Muscle layer of duodenum (tissue), 2 donors: ENCODE results near the gene NRIP1.

Experiments
- H3K27ac ChIP-seq: one replicate; pipeline ENCODE4 v1.7.0; 2013; ENCODE audit warnings: mild to moderate bottlenecking, low read length
- H3K27me3 ChIP-seq: one replicate; pipeline ENCODE4 v1.7.0; 2013; ENCODE audit warnings: low read depth, mild to moderate bottlenecking, control low read depth, low read length
- H3K36me3 ChIP-seq, 2 donors: one replicate each; pipeline ENCODE4 v1.7.0; 2013; ENCODE audit warnings: low read length in 2 of 2, control low read depth in 1 of 2, mild to moderate bottlenecking in 1 of 2; ENCODE audit not compliant: insufficient read depth in 2 of 2, control insufficient read depth in 1 of 2
- H3K4me1 ChIP-seq, 2 donors: one replicate each; pipeline ENCODE4 v1.7.0; 2013; ENCODE audit warnings: low read length in 2 of 2, mild to moderate bottlenecking in 2 of 2, control low read depth in 1 of 2, moderate library complexity in 1 of 2; ENCODE audit not compliant: insufficient read depth in 2 of 2, control insufficient read depth in 1 of 2
- H3K4me3 ChIP-seq, 2 donors: one replicate each; pipeline ENCODE4 v1.7.0; 2013; ENCODE audit warnings: low read length in 2 of 2, low read depth in 1 of 2, mild to moderate bottlenecking in 1 of 2
- H3K9me3 ChIP-seq, 2 donors: one replicate each; pipeline ENCODE4 v1.7.0; 2013; ENCODE audit warnings: low read length in 2 of 2, control low read depth in 1 of 2, mild to moderate bottlenecking in 1 of 2; ENCODE audit not compliant: control insufficient read depth in 1 of 2
- donor health status: healthy.

NRIP1 gene

DNA sequence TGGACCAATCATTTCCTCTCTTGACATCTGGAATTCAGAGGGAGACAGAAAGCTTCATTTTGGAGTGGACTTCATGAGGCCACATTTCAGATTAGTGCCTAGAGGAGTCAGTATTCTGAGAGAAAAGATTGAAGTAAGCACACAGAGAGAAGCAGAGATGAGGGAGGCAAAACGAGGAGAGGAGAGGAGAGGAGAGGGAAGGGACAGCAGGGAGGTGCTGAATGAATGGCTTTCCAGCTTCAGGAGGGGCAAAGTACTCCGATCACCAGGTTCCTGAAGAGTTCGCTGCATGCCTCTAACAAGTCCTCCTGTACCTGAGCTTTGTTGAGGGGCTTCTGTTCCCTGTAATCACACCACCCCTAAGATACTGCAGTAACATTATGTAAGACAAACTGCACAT lies 76.0 kb downstream of the NRIP1 start:
- Histone ChIP-seq H3K4me1 (peaks cover 3 to 23% of the 10 kb centered on the region in 2 donors), H3K27ac (no peak overlapping the region), H3K27me3 (no peaks in the 10 kb centered on the region), H3K9me3 (no peaks in the 10 kb centered on the region), H3K4me3 (no peak overlapping the region), H3K36me3 (peaks cover 5 to 19% of the 10 kb centered on the region in 2 donors)

DNA sequence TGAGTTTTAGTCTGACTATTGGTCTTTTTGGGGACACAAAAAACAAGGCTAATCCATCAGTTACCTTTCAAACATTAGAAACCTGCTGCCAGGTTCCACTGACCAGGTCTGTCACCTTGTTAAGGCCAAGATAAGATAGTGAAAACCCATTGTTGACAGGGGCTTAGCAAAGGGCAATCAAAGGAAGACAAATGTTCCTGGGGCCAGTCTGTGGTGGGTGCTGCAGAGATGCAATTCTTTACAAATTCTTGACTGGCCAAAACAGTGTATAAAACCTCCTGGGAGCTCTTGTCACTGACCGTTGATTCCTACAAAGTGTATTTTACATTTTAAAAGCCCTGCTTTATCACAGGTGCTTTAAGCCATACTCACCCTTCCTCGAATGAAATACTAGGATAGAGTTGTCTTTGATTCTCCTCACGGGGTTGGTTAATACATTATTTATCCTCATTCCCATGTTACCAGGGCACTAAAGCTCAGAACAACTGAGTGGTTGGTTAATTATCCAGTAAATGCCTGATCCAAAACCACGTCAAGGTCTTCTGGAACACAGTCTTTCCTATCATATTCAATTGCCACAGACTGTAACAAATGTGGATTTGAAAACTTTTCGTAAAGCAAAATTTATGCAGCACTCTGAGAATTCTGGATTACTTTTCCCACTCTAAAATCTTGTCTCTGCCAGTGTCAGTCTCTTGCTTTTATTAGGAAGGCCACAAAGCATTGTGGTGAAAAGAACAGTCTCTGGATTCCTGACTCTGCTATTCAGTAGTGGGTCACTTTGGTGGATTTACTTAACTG lies 77.2 kb downstream of the NRIP1 start:
- no peak overlapping the region for H3K27ac ChIP-seq
- H3K4me1 ChIP-seq, result peaks cover 3 to 23% of the 10 kb centered on the region in 2 donors
- H3K9me3 ChIP-seq, result no peaks in the 10 kb centered on the region
- H3K36me3 ChIP-seq, result peaks cover 5 to 19% of the 10 kb centered on the region in 2 donors
- H3K27me3 ChIP-seq, result no peaks in the 10 kb centered on the region
- H3K4me3 ChIP-seq, result no peak overlapping the region

DNA sequence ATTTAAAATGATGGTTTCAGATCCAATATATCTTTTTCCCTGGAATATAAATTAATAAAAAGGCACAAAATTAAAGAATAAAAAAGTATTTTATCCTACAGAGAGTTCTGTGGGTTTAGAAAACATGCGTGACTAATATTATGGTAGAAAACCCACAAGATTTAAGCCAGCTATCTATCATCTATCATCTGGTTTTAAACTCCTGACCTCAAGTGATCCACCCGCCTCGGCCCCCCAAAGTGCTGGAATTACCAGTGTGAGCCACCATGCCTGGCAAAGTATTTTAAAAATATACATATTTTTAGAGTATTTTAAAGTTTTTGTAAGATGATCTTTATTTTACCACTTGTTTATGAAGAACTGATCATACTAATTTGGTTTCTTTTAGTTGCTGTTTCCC lies 79.5 kb downstream of the NRIP1 start:
- Histone ChIP-seq H3K9me3 (no peaks in the 10 kb centered on the region), H3K36me3 (peaks cover 0 to 19% of the 10 kb centered on the region in 2 donors), H3K27me3 (no peaks in the 10 kb centered on the region), H3K4me3 (no peak overlapping the region), H3K27ac (no peak overlapping the region), H3K4me1 (peaks cover 3 to 17% of the 10 kb centered on the region in 2 donors)

DNA sequence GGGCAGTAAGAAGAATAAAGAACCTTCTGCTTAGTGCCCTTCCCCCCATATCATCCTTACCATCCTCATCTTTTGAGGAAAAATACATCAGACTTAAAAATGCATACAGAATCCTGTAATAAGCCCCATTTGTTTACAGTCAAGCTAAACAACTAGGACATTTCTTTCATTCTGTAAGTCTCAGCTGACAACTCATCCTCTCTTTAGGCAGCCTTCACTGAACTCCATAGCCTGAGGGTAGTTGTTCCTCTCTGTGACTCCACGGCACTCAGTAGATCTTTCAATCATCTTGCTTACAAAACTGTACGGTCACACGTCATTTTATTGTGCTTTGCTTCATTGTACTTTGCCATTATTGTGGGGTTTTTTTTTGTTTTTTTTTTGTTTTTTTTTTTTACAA lies 82.5 kb downstream of the NRIP1 start:
- Histone ChIP-seq H3K27me3 (no peaks in the 10 kb centered on the region), H3K27ac (no peak overlapping the region), H3K9me3 (no peaks in the 10 kb centered on the region), H3K36me3 (peaks cover 0 to 10% of the 10 kb centered on the region in 2 donors), H3K4me1 (peaks cover 0 to 14% of the 10 kb centered on the region in 2 donors), H3K4me3 (no peak overlapping the region)

DNA sequence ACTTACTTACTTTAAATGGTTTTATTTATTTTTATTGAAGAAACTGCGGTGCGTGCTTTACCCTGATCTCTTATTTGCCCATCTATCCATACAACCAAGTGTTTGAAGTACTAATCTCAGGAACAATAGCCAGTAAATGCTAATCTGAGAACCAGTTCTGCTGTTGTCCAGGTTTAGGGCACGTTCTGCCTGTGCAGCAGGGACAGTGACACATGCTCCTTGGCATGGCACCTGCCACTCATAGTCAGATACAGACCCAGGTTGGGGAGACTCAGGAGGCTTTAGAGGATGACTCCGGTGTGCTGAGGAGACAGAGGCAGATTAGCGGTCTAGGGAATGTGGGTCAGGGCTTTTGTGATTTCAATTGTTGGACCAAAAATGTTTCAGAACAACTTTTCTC lies 83.6 kb downstream of the NRIP1 start:
- Histone ChIP-seq H3K36me3 (peaks cover 0 to 4% of the 10 kb centered on the region in 2 donors), H3K27ac (no peak overlapping the region), H3K4me1 (peaks cover 0 to 8% of the 10 kb centered on the region in 2 donors), H3K27me3 (no peaks in the 10 kb centered on the region), H3K4me3 (no peak overlapping the region), H3K9me3 (no peaks in the 10 kb centered on the region)

DNA sequence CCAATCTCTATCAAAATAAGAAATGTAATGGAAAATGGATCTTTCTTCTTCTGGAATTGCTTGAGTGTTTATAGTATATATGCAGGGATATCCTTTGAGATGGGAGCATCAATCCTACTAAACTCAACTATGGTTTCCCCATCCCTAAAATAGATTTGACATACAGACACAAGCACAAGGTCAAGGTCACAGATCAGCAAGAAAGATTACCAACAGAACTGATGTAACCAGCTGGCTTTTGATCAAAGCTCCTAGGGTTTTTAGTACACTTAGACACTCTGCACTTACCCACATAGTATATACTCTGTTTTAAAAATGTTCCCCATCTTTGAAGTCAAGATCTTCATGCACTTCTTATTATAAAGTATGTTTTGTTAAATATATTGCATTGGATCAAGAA lies 85.5 kb downstream of the NRIP1 start:
- Histone ChIP-seq H3K36me3 (peaks cover 0 to 4% of the 10 kb centered on the region in 2 donors), H3K4me1 (peaks cover 0 to 8% of the 10 kb centered on the region in 2 donors), H3K9me3 (no peaks in the 10 kb centered on the region), H3K27ac (no peak overlapping the region), H3K27me3 (no peaks in the 10 kb centered on the region), H3K4me3 (no peak overlapping the region)

DNA sequence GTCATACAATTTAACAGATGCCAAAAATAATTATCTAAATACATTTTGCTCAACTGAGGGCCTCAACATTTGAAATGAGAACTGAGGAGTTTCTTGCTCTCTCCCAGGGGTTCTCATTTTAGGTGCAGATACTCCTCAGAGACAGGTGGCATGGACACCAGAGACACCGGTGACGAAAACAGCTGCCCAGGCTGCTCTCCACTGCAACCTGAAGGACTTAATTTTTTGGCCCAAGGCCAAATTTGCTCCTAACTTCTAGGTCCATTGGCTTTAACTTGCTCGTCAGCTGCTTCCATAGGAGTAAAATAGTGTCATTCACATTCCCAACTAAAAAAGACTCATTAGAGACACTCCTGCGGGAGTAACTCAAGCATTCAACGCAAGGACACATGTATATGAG lies 87.0 kb downstream of the NRIP1 start:
- Histone ChIP-seq H3K4me1 (peaks cover 0 to 8% of the 10 kb centered on the region in 2 donors), H3K4me3 (no peak overlapping the region), H3K27ac (no peak overlapping the region), H3K27me3 (no peaks in the 10 kb centered on the region), H3K36me3 (no peaks in the 10 kb centered on the region), H3K9me3 (no peaks in the 10 kb centered on the region)

DNA sequence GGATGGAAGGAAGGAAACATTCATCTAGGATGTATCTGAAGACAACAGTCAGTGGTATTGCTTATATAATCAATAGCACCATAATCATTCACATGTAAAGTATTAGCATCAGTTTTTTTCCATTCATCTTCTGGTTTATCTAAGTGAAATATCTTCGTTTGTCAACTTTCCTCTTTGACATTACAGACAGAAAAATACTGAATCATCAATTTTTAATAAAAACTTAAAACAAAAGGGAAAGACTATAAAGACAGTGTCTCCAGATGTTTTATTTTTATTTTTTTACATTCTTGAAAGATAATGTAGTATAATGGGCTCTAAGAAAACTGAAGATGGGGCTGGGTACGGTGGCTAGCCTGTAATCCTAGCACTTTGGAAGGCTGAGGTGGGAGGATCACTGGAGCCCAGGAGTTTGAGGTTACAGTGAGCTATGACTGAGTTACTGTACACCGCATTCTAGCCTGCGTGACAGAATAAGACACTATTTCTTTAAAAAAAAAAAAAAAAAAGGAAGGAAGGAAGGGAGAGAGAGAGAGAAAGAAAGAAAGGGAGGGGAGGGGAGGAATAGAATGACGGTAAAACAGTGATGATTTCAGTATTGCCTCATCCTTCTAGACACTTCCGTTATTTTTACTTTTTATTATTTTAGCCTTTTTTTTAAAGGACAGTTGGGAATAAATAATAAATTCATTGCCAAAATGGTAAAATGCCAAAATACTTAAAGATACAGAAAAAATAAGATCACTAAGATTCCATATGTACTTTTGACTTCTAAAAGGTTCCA lies 89.5 kb downstream of the NRIP1 start:
- H3K4me1 ChIP-seq, result peaks cover 0 to 8% of the 10 kb centered on the region in 2 donors
- no peaks in the 10 kb centered on the region for H3K27me3 ChIP-seq
- no peaks in the 10 kb centered on the region for H3K36me3 ChIP-seq
- no peak overlapping the region for H3K27ac ChIP-seq
- H3K4me3 ChIP-seq, result no peak overlapping the region
- H3K9me3 ChIP-seq, result no peaks in the 10 kb centered on the region

DNA sequence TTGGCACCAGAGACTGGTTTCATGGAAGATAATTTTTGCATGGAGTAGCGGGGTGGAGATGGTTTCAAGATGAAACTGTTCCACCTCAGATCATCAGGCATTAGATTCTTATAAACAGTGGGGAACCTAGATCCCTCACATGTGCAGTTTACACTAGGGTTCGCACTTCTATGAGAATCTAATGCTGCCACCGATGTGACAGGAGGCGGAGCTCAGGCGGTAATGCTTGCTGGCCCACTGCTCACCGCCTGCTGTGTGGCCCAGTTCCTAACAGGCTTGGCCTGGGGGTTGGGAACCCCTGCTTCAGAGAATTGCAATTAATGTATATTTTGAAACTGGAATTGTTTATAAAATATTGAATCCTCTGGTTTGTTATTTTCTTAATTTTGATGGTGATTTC lies 92.1 kb downstream of the NRIP1 start:
- Histone ChIP-seq H3K36me3 (peaks cover 6% of the 10 kb centered on the region in 2 donors), H3K27me3 (no peaks in the 10 kb centered on the region), H3K4me1 (peaks cover 0 to under 1% of the 10 kb centered on the region in 2 donors), H3K4me3 (no peak overlapping the region), H3K9me3 (no peaks in the 10 kb centered on the region), H3K27ac (no peak overlapping the region)

DNA sequence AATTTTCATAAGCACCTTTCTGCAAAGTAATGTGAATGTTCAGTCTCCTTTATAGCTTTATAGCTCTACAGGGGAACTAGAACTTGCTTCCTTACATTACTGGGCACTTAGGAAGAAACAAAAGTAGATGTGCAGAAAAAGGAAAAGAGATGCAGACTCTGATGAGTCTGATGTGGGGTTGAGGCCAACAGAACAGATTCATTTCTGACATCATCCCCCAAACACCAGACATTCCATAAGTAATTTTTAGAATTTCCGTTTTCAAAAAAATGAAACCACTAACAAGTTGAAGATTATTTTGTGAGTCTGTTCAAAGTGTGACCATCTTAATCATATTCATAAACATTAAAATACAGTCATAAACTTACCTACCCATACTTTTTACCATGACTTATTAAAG lies 96.0 kb downstream of the NRIP1 start:
- Histone ChIP-seq H3K9me3 (no peaks in the 10 kb centered on the region), H3K36me3 (peaks cover 21 to 24% of the 10 kb centered on the region in 2 donors), H3K27me3 (no peaks in the 10 kb centered on the region), H3K4me3 (no peak overlapping the region), H3K4me1 (no peaks in the 10 kb centered on the region), H3K27ac (no peak overlapping the region)

DNA sequence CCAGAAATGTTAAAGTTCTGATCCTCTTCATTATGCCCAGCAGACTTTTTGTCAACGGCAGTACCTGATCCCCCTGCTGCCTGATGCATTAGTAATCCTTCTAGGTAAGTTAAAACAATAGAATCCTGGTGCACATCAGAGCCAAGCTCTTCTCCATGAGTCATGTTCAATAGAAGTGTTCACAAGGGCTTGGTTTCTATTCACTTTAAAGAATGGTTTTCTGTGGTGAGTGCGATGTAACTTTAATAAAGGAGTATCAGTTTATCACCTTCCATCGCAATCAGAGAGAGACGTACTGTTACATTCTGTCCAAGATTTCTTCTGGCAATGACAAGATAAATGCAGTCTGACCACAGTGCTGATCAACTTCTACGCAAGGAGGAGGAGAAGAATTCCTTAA lies 96.8 kb downstream of the NRIP1 start:
- Histone ChIP-seq H3K27ac (no peak overlapping the region), H3K4me3 (no peak overlapping the region), H3K9me3 (no peaks in the 10 kb centered on the region), H3K36me3 (peaks cover 21 to 24% of the 10 kb centered on the region in 2 donors), H3K4me1 (no peaks in the 10 kb centered on the region), H3K27me3 (no peaks in the 10 kb centered on the region)
